Ishikawa (cell line): Measurements from ENCODE around the gene MYMK.

ENCODE experiments used
- CEBPB ChIP-seq: IDR thresholded peaks from 2 replicates; pipeline ENCODE4 v1.6.1; 2012
- CREB1 ChIP-seq: IDR thresholded peaks from 2 replicates; pipeline ENCODE4 v1.6.1; 2012; ENCODE audit warnings: low read depth
- EGR1 ChIP-seq: IDR thresholded peaks from 2 replicates; pipeline ENCODE4 v1.6.1; 2012
- EP300 ChIP-seq: IDR thresholded peaks from 2 replicates; pipeline ENCODE4 v1.6.1; 2012; ENCODE audit warnings: borderline replicate concordance
- FOXM1 ChIP-seq: IDR thresholded peaks from 2 replicates; pipeline ENCODE4 v1.6.1; 2012; ENCODE audit warnings: low read depth, borderline replicate concordance
- NFIC ChIP-seq: IDR thresholded peaks from 2 replicates; pipeline ENCODE4 v1.6.1; 2012
- RAD21 ChIP-seq: IDR thresholded peaks from 2 replicates; pipeline ENCODE4 v1.6.1; 2012; ENCODE audit warnings: low read depth
- TAF1 ChIP-seq: IDR thresholded peaks from 2 replicates; pipeline ENCODE4 v1.6.1; 2012; ENCODE audit warnings: low read depth, mild to moderate bottlenecking
- TCF12 ChIP-seq: IDR thresholded peaks from 2 replicates; pipeline ENCODE4 v1.6.1; 2012; ENCODE audit warnings: low read depth
- TEAD4 ChIP-seq: IDR thresholded peaks from 2 replicates; pipeline ENCODE4 v1.6.1; 2012
- YY1 ChIP-seq: IDR thresholded peaks from 2 replicates; pipeline ENCODE4 v1.6.1; 2012; ENCODE audit warnings: low read depth
- ZBTB7A ChIP-seq: IDR thresholded peaks from 2 replicates; pipeline ENCODE4 v1.6.1; 2012; ENCODE audit warnings: low read depth
- TF ChIP-seq, protein P1 (sequence below): IDR thresholded peaks from 2 replicates; pipeline ENCODE4 v1.6.1; 2012; ENCODE audit warnings: low read depth, mild to moderate bottlenecking
- TF ChIP-seq, protein P2 (sequence below): IDR thresholded peaks from 2 replicates; pipeline ENCODE4 v1.6.1; 2012
- TF ChIP-seq, protein P3 (sequence below): IDR thresholded peaks from 2 replicates; pipeline ENCODE4 v1.6.1; 2012

The MYMK gene, protein sequence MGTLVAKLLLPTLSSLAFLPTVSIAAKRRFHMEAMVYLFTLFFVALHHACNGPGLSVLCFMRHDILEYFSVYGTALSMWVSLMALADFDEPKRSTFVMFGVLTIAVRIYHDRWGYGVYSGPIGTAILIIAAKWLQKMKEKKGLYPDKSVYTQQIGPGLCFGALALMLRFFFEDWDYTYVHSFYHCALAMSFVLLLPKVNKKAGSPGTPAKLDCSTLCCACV

DNA sequence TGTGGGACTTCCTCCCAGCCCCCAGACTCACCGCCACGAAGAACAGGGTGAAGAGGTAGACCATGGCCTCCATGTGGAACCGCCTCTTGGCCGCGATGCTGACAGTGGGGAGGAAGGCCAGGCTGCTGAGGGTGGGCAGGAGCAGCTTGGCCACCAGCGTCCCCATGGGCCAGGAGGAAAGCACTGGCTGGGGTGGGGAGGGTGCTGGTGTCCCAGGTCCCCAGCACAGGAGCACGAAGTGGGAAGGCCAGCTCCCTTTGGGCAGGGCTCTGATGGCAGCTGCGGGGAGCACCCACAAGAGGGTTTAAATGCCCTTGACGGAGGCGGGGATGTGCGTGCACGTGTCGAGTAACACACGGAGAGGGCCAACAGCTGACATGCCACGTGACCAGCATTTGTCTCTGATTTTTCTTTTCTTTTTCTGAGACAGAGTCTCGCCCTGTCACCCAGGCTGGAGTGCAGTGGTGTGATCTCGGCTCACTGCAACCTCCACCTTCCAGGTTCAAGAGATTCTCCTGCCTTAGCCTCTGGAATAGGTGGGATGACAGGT lies at the start of gene MYMK:
Gene MYMK, minus strand, starts transcription at position 281 of the 550 bp plus-strand sequence. Its CDS starts 115 bp downstream, at position 166.
- TF ChIP-seq CEBPB (no peak), EP300 (no peak), RAD21 (no peak), CREB1 (no peak)

DNA sequence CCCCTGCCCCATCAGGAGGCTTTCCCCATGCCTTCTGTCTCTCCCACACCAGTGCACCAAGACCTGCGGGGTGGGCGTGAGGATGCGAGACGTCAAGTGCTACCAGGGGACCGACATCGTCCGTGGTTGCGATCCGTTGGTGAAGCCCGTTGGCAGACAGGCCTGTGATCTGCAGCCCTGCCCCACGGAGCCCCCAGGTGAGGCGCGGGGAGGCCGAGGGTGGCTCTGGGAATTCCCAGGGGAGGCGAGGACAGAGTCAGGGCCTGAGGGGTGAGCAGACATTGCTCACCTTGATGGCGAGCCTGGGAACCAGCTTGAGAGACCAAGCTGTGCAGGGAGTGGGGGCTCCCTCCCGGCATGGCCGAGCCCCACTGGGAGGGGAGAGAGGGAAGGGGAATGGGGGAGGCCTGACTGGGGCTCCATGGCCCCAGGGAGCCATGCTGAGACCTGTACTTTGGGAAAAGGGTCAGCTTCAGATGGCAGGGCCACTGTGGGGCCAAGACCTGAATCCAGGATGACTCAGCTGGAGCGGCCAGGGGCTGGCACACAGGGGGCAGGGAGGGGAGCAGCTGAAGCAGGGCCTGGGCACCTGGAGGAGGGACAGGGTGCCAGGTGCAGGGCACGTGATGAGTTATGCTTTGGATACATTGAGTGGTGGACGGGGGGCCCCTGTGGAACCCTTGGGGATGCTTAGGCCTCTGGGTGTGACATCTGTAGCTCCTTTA lies 49.2 kb upstream of the MYMK start:
- TF ChIP-seq RAD21 = no peak
- TF ChIP-seq TCF12 = no peak
- TF ChIP-seq, protein P1, sequence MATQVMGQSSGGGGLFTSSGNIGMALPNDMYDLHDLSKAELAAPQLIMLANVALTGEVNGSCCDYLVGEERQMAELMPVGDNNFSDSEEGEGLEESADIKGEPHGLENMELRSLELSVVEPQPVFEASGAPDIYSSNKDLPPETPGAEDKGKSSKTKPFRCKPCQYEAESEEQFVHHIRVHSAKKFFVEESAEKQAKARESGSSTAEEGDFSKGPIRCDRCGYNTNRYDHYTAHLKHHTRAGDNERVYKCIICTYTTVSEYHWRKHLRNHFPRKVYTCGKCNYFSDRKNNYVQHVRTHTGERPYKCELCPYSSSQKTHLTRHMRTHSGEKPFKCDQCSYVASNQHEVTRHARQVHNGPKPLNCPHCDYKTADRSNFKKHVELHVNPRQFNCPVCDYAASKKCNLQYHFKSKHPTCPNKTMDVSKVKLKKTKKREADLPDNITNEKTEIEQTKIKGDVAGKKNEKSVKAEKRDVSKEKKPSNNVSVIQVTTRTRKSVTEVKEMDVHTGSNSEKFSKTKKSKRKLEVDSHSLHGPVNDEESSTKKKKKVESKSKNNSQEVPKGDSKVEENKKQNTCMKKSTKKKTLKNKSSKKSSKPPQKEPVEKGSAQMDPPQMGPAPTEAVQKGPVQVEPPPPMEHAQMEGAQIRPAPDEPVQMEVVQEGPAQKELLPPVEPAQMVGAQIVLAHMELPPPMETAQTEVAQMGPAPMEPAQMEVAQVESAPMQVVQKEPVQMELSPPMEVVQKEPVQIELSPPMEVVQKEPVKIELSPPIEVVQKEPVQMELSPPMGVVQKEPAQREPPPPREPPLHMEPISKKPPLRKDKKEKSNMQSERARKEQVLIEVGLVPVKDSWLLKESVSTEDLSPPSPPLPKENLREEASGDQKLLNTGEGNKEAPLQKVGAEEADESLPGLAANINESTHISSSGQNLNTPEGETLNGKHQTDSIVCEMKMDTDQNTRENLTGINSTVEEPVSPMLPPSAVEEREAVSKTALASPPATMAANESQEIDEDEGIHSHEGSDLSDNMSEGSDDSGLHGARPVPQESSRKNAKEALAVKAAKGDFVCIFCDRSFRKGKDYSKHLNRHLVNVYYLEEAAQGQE = no peak
- no peak for TF ChIP-seq YY1
- TF ChIP-seq CREB1 = no peak
- no peak for TF ChIP-seq NFIC
- no peak for TF ChIP-seq FOXM1
- TF ChIP-seq CEBPB = no peak
- no peak for TF ChIP-seq EP300
- TF ChIP-seq TEAD4 = no peak
- TF ChIP-seq, protein P2, sequence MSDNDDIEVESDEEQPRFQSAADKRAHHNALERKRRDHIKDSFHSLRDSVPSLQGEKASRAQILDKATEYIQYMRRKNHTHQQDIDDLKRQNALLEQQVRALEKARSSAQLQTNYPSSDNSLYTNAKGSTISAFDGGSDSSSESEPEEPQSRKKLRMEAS = no peak
- no peak for TF ChIP-seq ZBTB7A
- no peak for TF ChIP-seq EGR1
- TF ChIP-seq TAF1 = no peak
- TF ChIP-seq, protein P3, sequence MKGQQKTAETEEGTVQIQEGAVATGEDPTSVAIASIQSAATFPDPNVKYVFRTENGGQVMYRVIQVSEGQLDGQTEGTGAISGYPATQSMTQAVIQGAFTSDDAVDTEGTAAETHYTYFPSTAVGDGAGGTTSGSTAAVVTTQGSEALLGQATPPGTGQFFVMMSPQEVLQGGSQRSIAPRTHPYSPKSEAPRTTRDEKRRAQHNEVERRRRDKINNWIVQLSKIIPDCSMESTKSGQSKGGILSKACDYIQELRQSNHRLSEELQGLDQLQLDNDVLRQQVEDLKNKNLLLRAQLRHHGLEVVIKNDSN = no peak

DNA sequence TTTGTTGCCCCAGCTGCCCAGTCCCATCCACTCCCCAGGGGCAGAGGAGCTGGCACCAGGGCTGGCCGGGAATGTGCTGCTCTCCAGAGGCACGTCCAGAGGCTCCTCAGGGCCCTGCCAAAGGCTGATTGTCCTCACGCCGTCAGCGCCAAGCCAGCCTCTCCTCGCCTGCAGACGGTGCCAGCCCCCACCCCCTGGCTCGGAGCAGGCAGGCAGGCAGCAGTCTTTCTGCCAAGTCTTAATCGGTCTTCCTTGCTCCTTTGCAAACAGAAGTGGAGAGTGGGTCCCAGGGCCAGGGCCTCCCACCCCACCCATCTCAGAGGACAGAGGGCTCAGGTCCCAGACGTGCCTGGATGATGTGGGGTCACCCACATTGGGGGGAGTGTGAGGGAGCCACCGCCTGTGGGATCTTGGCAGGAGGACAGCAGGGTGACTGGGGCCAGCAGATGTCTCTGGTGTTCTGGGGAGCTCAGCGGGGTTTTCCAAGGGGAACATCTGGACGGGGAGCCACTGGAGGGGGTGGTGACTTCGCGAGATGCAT lies 48.1 kb upstream of the MYMK start:
- TF ChIP-seq TEAD4 (no peak), ZBTB7A (no peak), RAD21 (no peak), EP300 (no peak)

DNA sequence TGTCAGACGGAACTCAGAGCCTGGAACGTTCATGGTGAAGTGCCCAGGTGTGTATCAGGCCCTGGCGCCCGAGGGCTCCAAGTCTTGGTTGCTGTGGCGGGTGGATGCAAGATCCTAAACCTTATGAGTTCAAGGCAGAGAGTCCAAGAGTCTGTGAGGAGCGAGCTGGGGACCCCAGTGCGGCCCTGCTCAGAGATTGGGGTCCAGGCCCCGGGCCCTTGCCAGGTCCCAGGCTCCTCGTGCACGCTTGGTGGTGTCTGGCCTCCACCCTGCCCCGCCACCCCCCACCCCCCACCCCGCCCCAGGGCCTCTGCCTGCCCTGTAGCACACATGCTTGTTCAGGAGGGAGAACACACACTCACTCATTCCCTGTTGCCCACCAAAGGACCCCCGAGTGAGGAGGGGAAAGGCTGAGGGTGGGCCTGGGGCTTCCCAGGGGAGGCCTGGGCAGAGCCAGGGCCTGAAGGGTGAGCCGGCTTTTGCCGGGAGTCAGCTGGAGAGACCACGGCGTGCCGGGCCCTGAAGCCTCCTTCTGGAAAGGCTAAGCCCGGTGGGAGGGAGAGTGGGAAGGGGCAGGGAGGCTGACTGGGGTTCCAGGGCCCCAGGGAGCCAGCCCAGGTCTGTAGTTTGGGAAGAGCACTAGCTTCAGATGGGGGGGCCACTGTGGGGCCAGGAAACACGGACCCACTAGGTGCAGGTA lies 47.3 kb upstream of the MYMK start:
- no peak for TF ChIP-seq TCF12
- no peak for TF ChIP-seq NFIC

DNA sequence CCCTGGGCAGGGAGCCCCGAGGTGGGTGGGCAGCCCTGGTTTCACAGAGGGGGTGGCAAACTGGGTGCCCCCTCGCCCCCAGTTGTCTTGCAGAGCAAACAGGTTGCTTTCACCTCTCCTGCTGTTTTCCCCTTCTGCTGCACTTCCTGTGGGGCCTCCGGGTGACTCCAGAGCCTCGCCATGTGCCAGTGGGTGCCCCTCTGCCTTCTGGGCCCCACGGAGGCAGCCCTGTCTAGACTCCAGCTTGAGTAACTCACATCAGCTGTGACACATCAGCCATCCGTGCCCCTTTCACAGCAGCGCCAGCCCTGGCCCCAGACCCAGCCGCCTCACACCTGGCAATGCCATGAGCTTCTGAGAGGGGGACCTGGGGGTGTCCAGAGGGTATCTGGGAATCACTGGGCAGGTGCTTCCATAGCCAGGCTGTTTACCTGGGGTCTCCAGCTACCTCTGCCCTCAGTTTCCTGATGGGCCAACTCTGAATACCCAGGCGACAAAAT lies 46.7 kb upstream of the MYMK start:
- TF ChIP-seq, protein P3 = no peak
- TF ChIP-seq CREB1 = no peak
- no peak for TF ChIP-seq TAF1
- no peak for TF ChIP-seq EP300
- no peak for TF ChIP-seq RAD21
- no peak for TF ChIP-seq YY1
- TF ChIP-seq ZBTB7A = no peak
- no peak for TF ChIP-seq NFIC
- no peak for TF ChIP-seq CEBPB
- TF ChIP-seq EGR1 = no peak
- no peak for TF ChIP-seq TEAD4
- TF ChIP-seq TCF12 = no peak
- no peak for TF ChIP-seq FOXM1
- TF ChIP-seq, protein P1 = no peak
- TF ChIP-seq, protein P2 = no peak
